Measurements from ENCODE around the gene STX19. TPM values are rescaled to one million over a fixed set of nuclear protein-coding genes. Genes with fewer than 3 reads are reported as not detected.

Gene STX19
- total RNA-seq, 1 experiment from 2014 or later: not detected

- Histone ChIP-seq H2BK15ac (ENCODE audit: low read depth, low read length) (no peak overlapping the region), H3K9ac (ENCODE audit: extremely low read depth, insufficient read length, low read length) (no peak overlapping the region), H4K5ac (ENCODE audit: insufficient read length, low read depth, low read length) (no peak overlapping the region), H3K4me1 (ENCODE audit: insufficient read depth, low read length) (no peaks in the 10 kb centered on the region), H3T11ph (ENCODE audit: low read length) (no peak overlapping the region), H4K8ac (replicated peaks; ENCODE audit: insufficient read length, low read depth, low read length) (no peak overlapping the region), H3K4me2 (ENCODE audit: insufficient read depth, insufficient read length, low read length) (no peak overlapping the region), H2BK12ac (ENCODE audit: insufficient read length, low read depth, low read length) (no peak overlapping the region), H3K27me3 (ENCODE audit: insufficient read depth, low read length) (no peaks in the 10 kb centered on the region), H2AK5ac (ENCODE audit: insufficient read length, low read length) (no peak overlapping the region), H2BK20ac (ENCODE audit: low read depth, low read length, poor library complexity, severe bottlenecking) (no peak overlapping the region), H3K23me2 (ENCODE audit: insufficient read length, low read depth, low read length, poor library complexity, severe bottlenecking) (no peaks in the 10 kb centered on the region), H4K91ac (ENCODE audit: insufficient read length, low read depth, low read length) (no peak overlapping the region), H3K9me3 (ENCODE audit: control insufficient read depth, low read depth, low read length) (no peaks in the 10 kb centered on the region), H3K18ac (ENCODE audit: insufficient read length, low read depth, low read length) (no peak overlapping the region), H3K14ac (ENCODE audit: insufficient read depth, low read length) (no peak overlapping the region), H3K27ac (ENCODE audit: insufficient read length, low read depth, low read length) (no peak overlapping the region), H4K20me1 (ENCODE audit: control insufficient read depth, insufficient read depth, insufficient read length) (no peaks in the 10 kb centered on the region), H3K23ac (ENCODE audit: insufficient read length, low read depth, low read length) (no peak overlapping the region), H3K56ac (ENCODE audit: insufficient read length, low read depth, low read length) (no peak overlapping the region), H2BK120ac (ENCODE audit: low read depth, low read length, poor library complexity, severe bottlenecking) (no peak overlapping the region), H3K4ac (ENCODE audit: low read depth, low read length) (no peak overlapping the region), H3K79me2 (ENCODE audit: insufficient read depth, low read length) (no peaks in the 10 kb centered on the region), H3K79me1 (ENCODE audit: insufficient read depth, low read depth, low read length, poor library complexity, severe bottlenecking) (no peaks in the 10 kb centered on the region), H2AFZ (ENCODE audit: low read length) (no peak overlapping the region), H2BK5ac (ENCODE audit: insufficient read length, low read length) (no peak overlapping the region)
- TF ChIP-seq CTCF (conservative IDR thresholded peaks at IDR 0.05): no peak
- peaks cover 0 to 2% of the 10 kb centered on the region in 2 experiments; a peak in 1 of 4 replicates for H3K4me1 Mint-ChIP-seq
- H3K4me3 Mint-ChIP-seq: no peak overlapping the region
- no CpG with 5 or more reads among the region's 1 CpG for WGBS (ENCODE audit: extremely low coverage, insufficient read length, low lambda C conversion rate)
- DNase-seq: no peak
- H3K9me3 Mint-ChIP-seq: no peaks in the 10 kb centered on the region
- H3K27me3 Mint-ChIP-seq (ENCODE audit: low read depth): no peaks in the 10 kb centered on the region
- peaks cover 0 to 8% (median 4%) of the 10 kb centered on the region in 3 experiments; a peak in 4 of 7 replicates for H3K36me3 Mint-ChIP-seq (ENCODE audit: insufficient read depth in 1 of 3, low read depth in 3 of 3)
- H3K27ac Mint-ChIP-seq: no peak overlapping the region
Observed at GRCh38 chr3:94001191-94001590, 27.2 kb downstream of the STX19 start.
